ENCODE results near the gene HOXA13. TPM values are rescaled to one million over a fixed set of nuclear protein-coding genes. Genes with fewer than 3 reads are reported as not detected.

Gene HOXA13
- polyA plus RNA-seq, 1 experiment = 4.6 TPM

DNA sequence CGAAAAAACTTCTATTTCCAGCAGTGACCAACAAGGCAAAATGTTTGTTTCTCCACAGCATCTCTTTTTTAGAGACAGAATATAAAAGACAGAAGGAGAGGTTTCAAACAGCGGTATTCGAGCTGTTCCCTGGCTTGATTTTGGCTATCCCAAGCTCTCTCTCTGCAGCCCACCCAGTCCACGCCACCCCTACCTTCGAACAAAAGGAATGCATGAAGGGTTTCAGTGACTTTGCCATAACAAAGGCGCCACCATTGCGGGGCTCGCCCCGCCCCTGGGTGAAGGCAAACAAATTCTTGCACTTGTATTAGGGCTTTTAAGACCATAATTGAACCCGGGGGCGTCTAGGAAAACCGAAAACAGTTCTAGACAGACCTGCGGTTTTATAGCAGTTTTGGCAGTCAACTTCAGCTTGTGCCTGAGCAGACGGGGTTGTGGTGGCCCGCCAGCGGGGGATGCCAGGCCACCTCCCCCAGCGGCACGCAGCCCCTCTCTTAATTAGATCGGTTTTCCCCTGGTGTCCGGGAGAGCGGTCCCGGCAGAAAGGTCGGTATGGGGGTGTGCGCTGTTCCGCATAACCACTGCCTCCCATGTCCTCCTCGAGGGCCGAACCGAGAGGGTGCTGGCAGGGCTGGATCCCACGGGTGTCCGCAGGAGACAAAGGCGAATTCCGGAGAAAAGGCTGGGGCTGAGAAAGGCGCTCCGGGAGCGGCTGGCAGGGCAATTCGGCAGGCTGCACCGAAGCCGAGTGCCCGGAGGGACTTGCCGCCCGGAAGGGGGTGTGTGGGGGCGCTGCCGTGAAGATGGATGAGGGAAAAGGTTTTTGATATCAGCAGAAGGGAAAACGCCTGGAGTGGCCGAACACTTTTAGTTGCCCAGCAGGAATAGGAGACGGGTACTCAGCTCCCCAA is 12.2 kb downstream of the HOXA13 start:
- TF ChIP-seq, protein P1, sequence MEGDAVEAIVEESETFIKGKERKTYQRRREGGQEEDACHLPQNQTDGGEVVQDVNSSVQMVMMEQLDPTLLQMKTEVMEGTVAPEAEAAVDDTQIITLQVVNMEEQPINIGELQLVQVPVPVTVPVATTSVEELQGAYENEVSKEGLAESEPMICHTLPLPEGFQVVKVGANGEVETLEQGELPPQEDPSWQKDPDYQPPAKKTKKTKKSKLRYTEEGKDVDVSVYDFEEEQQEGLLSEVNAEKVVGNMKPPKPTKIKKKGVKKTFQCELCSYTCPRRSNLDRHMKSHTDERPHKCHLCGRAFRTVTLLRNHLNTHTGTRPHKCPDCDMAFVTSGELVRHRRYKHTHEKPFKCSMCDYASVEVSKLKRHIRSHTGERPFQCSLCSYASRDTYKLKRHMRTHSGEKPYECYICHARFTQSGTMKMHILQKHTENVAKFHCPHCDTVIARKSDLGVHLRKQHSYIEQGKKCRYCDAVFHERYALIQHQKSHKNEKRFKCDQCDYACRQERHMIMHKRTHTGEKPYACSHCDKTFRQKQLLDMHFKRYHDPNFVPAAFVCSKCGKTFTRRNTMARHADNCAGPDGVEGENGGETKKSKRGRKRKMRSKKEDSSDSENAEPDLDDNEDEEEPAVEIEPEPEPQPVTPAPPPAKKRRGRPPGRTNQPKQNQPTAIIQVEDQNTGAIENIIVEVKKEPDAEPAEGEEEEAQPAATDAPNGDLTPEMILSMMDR (IDR thresholded peaks at IDR 0.05; ENCODE audit: insufficient read depth, low read depth, low read length) = no peak
- ChIA-PET POLR2A (interaction anchor here (0.6 to 1.7 kb wide), 5 partner anchors 9 to 578 kb away, joined by 5 to 11 read pairs (median 8); no protein-coding TSS in a partner anchor), CTCF (interaction anchor here (1.2 to 12.5 kb wide), 6 partner anchors 8 to 883 kb away, joined by 3 to 187 read pairs (median 8); partner anchors contain the start of genes HOXA10 and HOXA9)
- Histone ChIP-seq H3K36me3 (ENCODE audit: control insufficient read depth, insufficient read depth, low read length) (peaks cover 4% of the 10 kb centered on the region), H3K4me3 (ENCODE audit: low read depth, low read length) (peak overlapping the region; percentile 60), H3K27me3 (ENCODE audit: control insufficient read depth, insufficient read depth, low read length) (no peaks in the 10 kb centered on the region)
- DNase-seq (ENCODE audit: low read depth) = no peak

DNA sequence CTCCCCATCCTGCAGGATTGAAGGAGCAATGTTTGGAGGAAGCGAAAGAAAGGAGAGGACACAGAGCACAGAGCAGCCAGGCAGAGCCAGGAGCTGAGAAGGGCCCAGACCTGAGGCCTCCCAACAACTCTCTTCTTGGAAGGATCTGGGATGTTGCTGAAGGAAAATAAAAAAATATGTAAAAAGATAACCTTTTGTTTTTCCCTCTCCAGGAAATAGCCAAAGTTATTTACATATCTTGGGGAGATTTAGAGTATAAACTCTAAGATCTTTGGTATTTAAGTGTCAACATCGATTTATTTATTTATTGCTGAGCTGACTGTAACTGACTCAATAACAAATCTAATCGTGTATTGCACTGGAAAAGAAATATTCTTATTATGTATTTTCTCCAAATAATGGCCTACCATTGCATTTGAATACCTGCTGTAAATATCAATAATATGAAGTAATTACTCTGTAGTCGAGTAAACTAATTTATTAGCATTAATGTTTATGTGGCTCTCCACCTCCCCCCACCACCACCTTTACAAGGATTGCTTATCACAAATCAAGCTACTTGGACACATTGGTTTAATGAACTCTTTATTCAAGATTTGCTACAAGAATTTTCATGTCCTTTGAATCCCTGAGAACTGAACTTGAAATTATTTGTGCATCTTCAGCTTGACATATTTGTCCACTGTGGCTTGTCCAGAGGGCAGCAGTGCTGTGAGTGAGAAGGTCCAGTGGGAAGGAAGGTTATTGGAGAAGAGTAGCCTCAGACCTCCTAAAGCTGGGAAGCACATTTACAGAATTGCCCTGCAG is 13.0 kb downstream of the HOXA13 start:
- peak; percentile 51 for DNase-seq (ENCODE audit: low read depth)
- CTCF ChIA-PET = interaction anchor here (1.1 to 12.5 kb wide), 7 partner anchors 9 to 884 kb away, joined by 3 to 187 read pairs (median 6); partner anchors contain the start of genes HOXA10 and HOXA9

DNA sequence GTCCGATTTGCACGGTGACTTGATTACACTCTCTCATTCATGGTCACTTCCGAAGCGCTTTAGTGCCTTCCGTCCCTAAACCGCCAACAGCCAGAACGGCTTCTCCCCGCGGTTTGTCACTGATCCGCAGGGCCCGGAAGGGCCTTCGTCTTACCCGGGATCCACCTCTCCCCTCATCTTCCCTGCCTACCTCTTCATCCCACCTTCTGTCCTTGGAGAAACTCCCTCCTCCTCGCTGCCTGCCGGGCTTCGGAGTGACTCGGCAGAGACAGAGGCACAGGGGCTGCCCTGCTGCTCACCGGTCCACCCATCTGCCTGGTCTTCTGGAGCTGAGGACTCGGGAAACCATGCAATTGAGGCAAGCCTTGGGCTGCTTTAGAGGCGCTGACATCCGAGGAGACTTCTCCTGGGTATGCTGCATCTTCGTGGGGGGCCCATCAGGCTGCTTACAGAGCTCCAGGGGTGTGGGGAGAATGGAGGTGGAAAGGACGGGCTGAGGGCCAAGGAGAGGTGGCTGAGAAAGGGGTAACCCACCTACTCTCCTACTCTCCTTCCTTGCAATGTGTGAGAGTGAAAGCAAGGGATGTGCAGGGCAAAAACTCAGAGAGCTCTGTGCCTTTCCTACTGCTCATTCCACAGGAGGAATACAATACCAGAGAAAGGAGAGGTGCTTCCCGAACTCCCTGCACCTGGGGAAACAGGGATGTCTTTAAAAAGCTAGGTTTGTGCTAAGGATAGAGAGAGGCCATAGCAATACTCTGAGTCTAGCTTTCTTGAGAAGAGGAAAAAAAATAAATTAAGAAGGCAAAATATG is 13.8 kb downstream of the HOXA13 start:
- Histone ChIP-seq H3K4me3 (ENCODE audit: low read depth, low read length) (peak overlapping the region; percentile 88), H3K36me3 (ENCODE audit: control insufficient read depth, insufficient read depth, low read length) (peaks cover 6% of the 10 kb centered on the region), H3K27me3 (ENCODE audit: control insufficient read depth, insufficient read depth, low read length) (no peaks in the 10 kb centered on the region)
- CTCF ChIA-PET = interaction anchor here (0.6 to 12.5 kb wide), 6 partner anchors 10 to 999 kb away, joined by 3 to 187 read pairs (median 8); partner anchors contain the start of genes HOXA10 and HOXA9
- POLR2A ChIA-PET = interaction anchor here (0.9 to 1.4 kb wide), 4 partner anchors 9 to 492 kb away, joined by 3 to 11 read pairs (median 8); no protein-coding TSS in a partner anchor
- TF ChIP-seq, protein P1 (IDR thresholded peaks at IDR 0.05; ENCODE audit: insufficient read depth, low read depth, low read length) = no peak
- DNase-seq (ENCODE audit: low read depth) = no peak

More for the DNA sequence above, 13.0 kb downstream of the HOXA13 start:
- Histone ChIP-seq H3K36me3 (ENCODE audit: control insufficient read depth, insufficient read depth, low read length) (peaks cover 6% of the 10 kb centered on the region), H3K4me3 (ENCODE audit: low read depth, low read length) (peak overlapping the region; percentile 88), H3K27me3 (ENCODE audit: control insufficient read depth, insufficient read depth, low read length) (no peaks in the 10 kb centered on the region)
- POLR2A ChIA-PET = interaction anchor here (0.6 to 1.7 kb wide), 6 partner anchors 8 to 579 kb away, joined by 3 to 11 read pairs (median 7); no protein-coding TSS in a partner anchor
- TF ChIP-seq, protein P1 (IDR thresholded peaks at IDR 0.05; ENCODE audit: insufficient read depth, low read depth, low read length) = no peak

DNA sequence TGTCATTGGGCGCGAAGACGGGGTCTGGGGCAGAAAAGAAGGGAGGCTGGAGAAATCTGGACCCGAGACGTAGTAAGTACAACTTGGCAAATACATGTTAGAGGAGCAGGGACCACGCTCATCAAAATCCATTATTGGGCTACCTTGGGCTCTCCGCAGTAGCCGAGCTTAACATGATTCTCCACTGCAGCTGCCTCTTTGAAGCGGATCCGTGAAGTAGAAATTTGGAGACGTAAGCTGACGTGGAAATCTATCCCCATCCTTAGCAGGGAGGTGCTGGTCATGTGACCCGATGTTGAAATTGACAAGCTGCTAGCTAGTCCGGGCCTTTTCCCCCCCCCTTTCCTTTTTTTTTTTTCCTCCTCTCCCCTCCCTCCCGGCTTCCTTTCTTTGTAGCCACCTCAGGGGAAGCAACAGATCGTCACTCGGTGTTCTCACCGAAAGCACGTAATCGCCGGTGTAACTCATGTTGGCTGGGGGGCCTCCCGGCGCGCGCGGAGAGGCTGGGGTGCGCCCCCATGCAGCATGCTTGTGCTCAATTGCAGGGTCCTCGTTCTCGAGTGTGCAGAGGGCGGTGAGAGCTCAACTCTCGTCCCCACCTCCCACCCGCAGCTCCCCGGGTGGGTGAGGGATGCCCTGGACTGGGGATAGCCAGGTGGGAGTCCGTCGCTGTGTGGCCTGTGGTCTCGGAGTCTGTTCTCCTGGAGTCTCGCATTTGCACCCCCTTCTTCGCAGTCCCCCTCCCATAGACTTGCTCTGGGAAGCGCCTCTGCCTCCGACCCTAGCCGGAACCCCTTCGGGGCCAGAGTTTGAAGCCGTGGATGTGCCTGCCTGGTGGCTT is 14.7 kb downstream of the HOXA13 start, which contains the start of gene HOXA11:
TSS of gene HOXA11 (minus strand) at position 220 of the 841 bp plus-strand sequence. CDS start at position 132, 88 bp downstream.
- DNase-seq (ENCODE audit: low read depth) = peak; percentile 94
- H3K27me3 ChIP-seq (ENCODE audit: control insufficient read depth, insufficient read depth, low read length) = no peaks in the 10 kb centered on the region
- TF ChIP-seq, protein P1 (IDR thresholded peaks at IDR 0.05; ENCODE audit: insufficient read depth, low read depth, low read length) = no peak
- peak within 1 kb of the TSS; percentile 88 for H3K4me3 ChIP-seq (ENCODE audit: low read depth, low read length)
- peaks cover 6% of the 10 kb centered on the region for H3K36me3 ChIP-seq (ENCODE audit: control insufficient read depth, insufficient read depth, low read length)
- ChIA-PET POLR2A (interaction anchor here (0.6 to 1.1 kb wide), 10 partner anchors 8 to 736 kb away, joined by 3 to 7 read pairs (median 4); partner anchors contain the start of gene HOXA7), CTCF (interaction anchor here (0.6 to 12.5 kb wide), 7 partner anchors 10 to 998 kb away, joined by 3 to 187 read pairs (median 10); partner anchors contain the start of genes HOXA10 and HOXA9)

Measured in BJ (cell line).